H1 (cell line): ENCODE results near the gene PACS1. TPM values are rescaled to one million over a fixed set of nuclear protein-coding genes. Genes with fewer than 3 reads are reported as not detected.

Source experiments
- CEBPB ChIP-seq: IDR thresholded peaks from 2 replicates; pipeline ENCODE4 v1.6.1; 2012; ENCODE audit warnings: low read depth, low read length
- KDM4A ChIP-seq: IDR thresholded peaks from one replicate; pipeline ENCODE4 v1.7.1; 2012; ENCODE audit warnings: low read depth, mild to moderate bottlenecking, moderate library complexity, low read length, inconsistent platforms; ENCODE audit not compliant: severe bottlenecking
- POLR2A ChIP-seq, 2 experiments: IDR thresholded peaks; 1 replicate in 1 of 2; 2 replicates in 1 of 2; pipeline ENCODE4 v1.6.1; 2011; ENCODE audit warnings: low read depth in 2 of 2, low read length in 2 of 2, mild to moderate bottlenecking in 2 of 2; ENCODE audit errors: control extremely low read depth in 1 of 2
- polyA plus RNA-seq, 7 experiments: library from polyadenylated mRNA; depleted of rRNA in 3 of 7; stranded (reverse) in 5 of 7; unstranded in 2 of 7; fragments of >200 nt in 5 of 7; fragments of 200-250 nt in 2 of 7; gene quantifications; 1 replicate in 5 of 7; 2 replicates in 1 of 7; 4 replicates in 1 of 7; pipeline versions ENCODE4 v1.2.1 to v1.2.3, GENCODE V29; 2011 to 2013; ENCODE audit warnings: missing spikeins in 2 of 7, mixed read lengths in 2 of 7
- total RNA-seq: library from RNA; stranded (reverse); fragmentation: NEBNext Ultra II Directional; extraction: Animal tissue kit (Norgen Biotek cat#: 25700); gene quantifications from 2 replicates; pipeline ENCODE4 v1.2.1, GENCODE V29; 2021

Gene PACS1
- total and polyA plus RNA-seq, 2 of the 8 experiments (the other 6 are each of a cell fraction or from before 2014, with no cell fraction given), result 11.5 to 36.0 TPM

DNA sequence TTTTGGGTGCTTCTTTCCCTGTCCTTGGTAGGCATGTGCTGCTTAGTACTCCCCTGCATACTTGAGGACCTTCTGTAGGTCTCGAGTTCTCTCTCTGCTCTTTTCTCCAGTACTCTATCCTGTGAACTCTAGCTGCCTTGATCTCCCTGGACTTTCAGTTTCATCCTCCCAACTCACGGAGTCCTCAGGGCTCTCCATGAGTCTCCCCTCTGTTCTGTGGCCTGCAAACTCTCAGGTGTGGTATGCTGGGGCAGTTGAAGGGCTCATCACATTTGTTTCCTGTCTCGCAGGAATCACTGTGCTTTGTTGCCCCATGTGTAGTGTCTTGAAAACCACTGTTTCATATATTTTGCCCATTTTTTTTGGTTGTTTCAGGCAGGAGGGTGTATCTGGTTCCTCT is 3.3 kb upstream of the PACS1 start (continued):
- no peak for TF ChIP-seq POLR2A (IDR thresholded peaks at IDR 0.05; ENCODE audit: control extremely low read depth in 1 of 2, low read depth in 2 of 2, low read length in 2 of 2)
- no peak for TF ChIP-seq KDM4A
- TF ChIP-seq CEBPB, result no peak
